IMR-90 (cell line): ENCODE results near the gene SYT11. TPM values are rescaled to one million over a fixed set of nuclear protein-coding genes. Genes with fewer than 3 reads are reported as not detected.

Experiments used
- ATAC-seq: fragments of 200-7000 bp; cut with Tn5 transposase; 2 replicates; pipeline ENCODE4 v1.9.1; 2020; ENCODE audit warnings: low read depth, mild to moderate bottlenecking, moderate library complexity
- BruUV-seq: library from RNA; stranded (reverse); fragments of 400-500 nt; replicated peaks from 2 replicates; lab custom pipeline; 2021; lab: Mats Ljungman, UMichigan
- CTCF ChIA-PET: fragments of 300-600 bp; formaldehyde crosslinking; extraction: SDS; loops from one replicate; lab custom pipeline; 2021; ENCODE audit warnings: antibody characterized with exemption; lab: Yijun Ruan, JAX
- POLR2A ChIA-PET: fragments of 300-600 bp; sonication (Branson Sonifier 250); formaldehyde crosslinking; loops from one replicate; lab custom pipeline; 2022; ENCODE audit warnings: antibody characterized with exemption; ENCODE audit not compliant: unreplicated experiment; lab: Charles Lee
- DNase-seq: peaks from one replicate; pipeline ENCODE4 v3.0.0; 2013
- H2AFZ ChIP-seq: replicated peaks from 2 replicates; pipeline ENCODE3; 2013; ENCODE audit warnings: low read length, mild to moderate bottlenecking; ENCODE audit not compliant: poor library complexity
- H2AK5ac ChIP-seq: 2 replicates; pipeline ENCODE4 v1.6.1; 2013; ENCODE audit warnings: low read depth, low read length, inconsistent platforms
- H2AK9ac ChIP-seq: replicated peaks from 2 replicates; pipeline ENCODE3; 2013; ENCODE audit warnings: mild to moderate bottlenecking, low read depth, low read length, moderate library complexity; ENCODE audit not compliant: poor library complexity
- H2BK120ac ChIP-seq: 2 replicates; pipeline ENCODE4 v1.6.1; 2013; ENCODE audit warnings: low read depth, low read length, inconsistent platforms
- H2BK15ac ChIP-seq: 3 replicates; pipeline ENCODE4 v1.6.1; 2013; ENCODE audit warnings: low read depth, low read length, inconsistent platforms
- H2BK20ac ChIP-seq: 2 replicates; pipeline ENCODE4 v1.6.1; 2013; ENCODE audit warnings: low read depth, mild to moderate bottlenecking, inconsistent platforms, low read length, moderate library complexity
- H2BK5ac ChIP-seq: 2 replicates; pipeline ENCODE4 v1.6.1; 2013; ENCODE audit warnings: mild to moderate bottlenecking, low read depth, low read length, inconsistent platforms; ENCODE audit not compliant: poor library complexity, severe bottlenecking
- H3K14ac ChIP-seq: replicated peaks from 2 replicates; pipeline ENCODE4 v1.6.1; 2013; ENCODE audit warnings: low read depth, low read length, inconsistent platforms
- H3K18ac ChIP-seq: 2 replicates; pipeline ENCODE4 v1.6.1; 2013; ENCODE audit warnings: low read depth, low read length, control low read depth
- H3K23ac ChIP-seq: 2 replicates; pipeline ENCODE4 v1.6.1; 2013; ENCODE audit warnings: low read depth, low read length, inconsistent platforms
- H3K27ac ChIP-seq: 2 replicates; pipeline ENCODE4 v1.5.1; 2013; ENCODE audit warnings: mild to moderate bottlenecking, control low read depth, low read length; ENCODE audit not compliant: insufficient read depth
- H3K27me3 ChIP-seq: 2 replicates; pipeline ENCODE4 v1.6.1; 2013; ENCODE audit warnings: low read length; ENCODE audit not compliant: control insufficient read depth, insufficient read depth
- H3K36me3 ChIP-seq: 2 replicates; pipeline ENCODE4 v1.6.1; 2013; ENCODE audit warnings: low read length, mixed read lengths; ENCODE audit not compliant: control insufficient read depth, insufficient read depth
- H3K4ac ChIP-seq: 2 replicates; pipeline ENCODE4 v1.6.1; 2013; ENCODE audit warnings: low read depth, low read length, inconsistent platforms
- H3K4me1 ChIP-seq: 2 replicates; pipeline ENCODE4 v1.6.1; 2013; ENCODE audit warnings: low read length, mixed read lengths; ENCODE audit not compliant: control insufficient read depth, insufficient read depth
- H3K4me2 ChIP-seq: 2 replicates; pipeline ENCODE4 v1.6.1; 2013; ENCODE audit warnings: low read depth, mild to moderate bottlenecking, control low read depth, low read length, moderate library complexity
- H3K4me3 ChIP-seq: 2 replicates; pipeline ENCODE4 v1.5.1; 2013; ENCODE audit warnings: low read depth, mild to moderate bottlenecking, control low read depth, low read length, moderate library complexity; ENCODE audit not compliant: insufficient read depth
- H3K56ac ChIP-seq: 2 replicates; pipeline ENCODE4 v1.6.1; 2013; ENCODE audit warnings: low read length, inconsistent platforms; ENCODE audit not compliant: insufficient read depth; ENCODE audit errors: extremely low read depth
- H3K79me1 ChIP-seq, 2 experiments: 2 replicates each; pipeline ENCODE4 v1.6.1; 2013; ENCODE audit warnings: low read length in 2 of 2, inconsistent platforms in 1 of 2, low read depth in 1 of 2
- H3K9ac ChIP-seq: 2 replicates; pipeline ENCODE4 v1.6.1; 2013; ENCODE audit warnings: low read depth, low read length, control low read depth
- H3K9me1 ChIP-seq: 2 replicates; pipeline ENCODE4 v1.6.1; 2013; ENCODE audit warnings: low read length, inconsistent platforms; ENCODE audit not compliant: insufficient read depth
- H3K9me3 ChIP-seq: 2 replicates; pipeline ENCODE4 v1.6.1; 2013; ENCODE audit warnings: low read length; ENCODE audit not compliant: control insufficient read depth, insufficient read depth
- H4K20me1 ChIP-seq: 2 replicates; pipeline ENCODE4 v1.6.1; 2013; ENCODE audit warnings: low read length, inconsistent platforms; ENCODE audit not compliant: insufficient read depth
- H4K5ac ChIP-seq: 2 replicates; pipeline ENCODE4 v1.6.1; 2013; ENCODE audit warnings: mild to moderate bottlenecking, low read depth, low read length, control low read depth
- H4K8ac ChIP-seq, 2 experiments: 2 replicates each; pipeline ENCODE4 v1.6.1; 2013; ENCODE audit warnings: low read depth in 2 of 2, low read length in 2 of 2, control low read depth in 1 of 2, inconsistent platforms in 1 of 2
- H4K91ac ChIP-seq: 2 replicates; pipeline ENCODE4 v1.6.1; 2013; ENCODE audit warnings: low read depth, low read length, inconsistent platforms; ENCODE audit not compliant: insufficient read depth
- BHLHE40 ChIP-seq: fragments of 150-350 bp; IDR thresholded peaks from 2 replicates; pipeline ENCODE4 v1.6.1; 2016; ENCODE audit warnings: mild to moderate bottlenecking, low read depth, low read length
- CEBPB ChIP-seq: IDR thresholded peaks from 2 replicates; pipeline ENCODE4 v1.6.1; 2012; ENCODE audit warnings: low read depth, low read length, improper control_type of control experiment
- CHD1 ChIP-seq: IDR thresholded peaks from 2 replicates; pipeline ENCODE4 v1.6.1; 2012; ENCODE audit warnings: low read depth, low read length, improper control_type of control experiment
- CTCF ChIP-seq: conservative IDR thresholded peaks from 2 replicates; pipeline ENCODE4 v1.5.1; 2012; ENCODE audit warnings: mild to moderate bottlenecking, low read depth, low read length, improper control_type of control experiment
- ELK1 ChIP-seq: fragments of 150-350 bp; IDR thresholded peaks from 2 replicates; pipeline ENCODE4 v1.6.1; 2016; ENCODE audit warnings: low read depth, mild to moderate bottlenecking, low read length, moderate library complexity, borderline replicate concordance
- FOS ChIP-seq: fragments of 150-350 bp; IDR thresholded peaks from 2 replicates; pipeline ENCODE4 v1.6.1; 2016; ENCODE audit warnings: low read depth, low read length
- MAFK ChIP-seq: IDR thresholded peaks from 2 replicates; pipeline ENCODE4 v1.6.1; 2012; ENCODE audit warnings: low read depth, low read length, improper control_type of control experiment
- MAZ ChIP-seq: IDR thresholded peaks from 2 replicates; pipeline ENCODE4 v1.6.1; 2012; ENCODE audit warnings: low read depth, mild to moderate bottlenecking, low read length, improper control_type of control experiment, moderate library complexity, borderline replicate concordance
- MXI1 ChIP-seq: IDR thresholded peaks from 2 replicates; pipeline ENCODE4 v1.6.1; 2012; ENCODE audit warnings: low read depth, mild to moderate bottlenecking, low read length, moderate library complexity, borderline replicate concordance
- NFE2L2 ChIP-seq: fragments of 150-350 bp; IDR thresholded peaks from 2 replicates; pipeline ENCODE4 v1.6.1; 2016; ENCODE audit warnings: low read depth, mild to moderate bottlenecking, low read length
- POLR2A ChIP-seq: IDR thresholded peaks from 2 replicates; pipeline ENCODE4 v1.6.1; 2012; ENCODE audit warnings: mild to moderate bottlenecking, low read depth, low read length
- RAD21 ChIP-seq: IDR thresholded peaks from 2 replicates; pipeline ENCODE4 v1.6.1; 2012; ENCODE audit warnings: low read length, improper control_type of control experiment
- RCOR1 ChIP-seq: IDR thresholded peaks from 2 replicates; pipeline ENCODE4 v1.6.1; 2012; ENCODE audit warnings: mild to moderate bottlenecking, low read length, improper control_type of control experiment; ENCODE audit not compliant: insufficient replicate concordance
- RFX5 ChIP-seq: IDR thresholded peaks from 2 replicates; pipeline ENCODE4 v1.8.0; 2012; ENCODE audit warnings: low read depth, mild to moderate bottlenecking, low read length, moderate library complexity
- SMC3 ChIP-seq: fragments of 150-350 bp; IDR thresholded peaks from 2 replicates; pipeline ENCODE4 v1.6.1; 2016; ENCODE audit warnings: low read depth, mild to moderate bottlenecking, antibody characterized with exemption, low read length, moderate library complexity
- USF2 ChIP-seq: fragments of 150-350 bp; IDR thresholded peaks from 2 replicates; pipeline ENCODE4 v1.6.1; 2017; ENCODE audit warnings: mild to moderate bottlenecking, antibody characterized with exemption, low read length, low read depth
- WGBS, 2 experiments: methylation state at CpG; one replicate each; pipeline versions ENCODE4 v1.1.5 to v1.1.7; 2013; ENCODE audit warnings: missing lambda C conversion rate in 2 of 2; ENCODE audit not compliant: insufficient read length in 1 of 2; ENCODE audit errors: extremely low coverage in 2 of 2; 5-methylcytosine and 5-hydroxymethylcytosine counted together
- dilution Hi-C: fragments of 300-500 bp; cut with HindIII; formaldehyde crosslinking; loops from one replicate; pipeline ENCODE4 v1.14.3; 2018; ENCODE audit warnings: low sequenced_read_pairs; ENCODE audit not compliant: unreplicated experiment
- in situ Hi-C: fragments of 300-500 bp; cut with MboI; formaldehyde crosslinking; loops from 3 replicates; pipeline ENCODE4 v1.14.3; 2019; ENCODE audit warnings: low sequenced_read_pairs, inconsistent platforms, mixed read lengths
- intact Hi-C: fragments of 100-400 bp; cut with micrococcal nuclease; formaldehyde crosslinking; loops from 2 replicates; pipeline ENCODE4 v1.10.0; 2022
- polyA plus RNA-seq, 3 experiments: library from polyadenylated mRNA; depleted of rRNA; stranded (reverse); fragments of >200 nt; gene quantifications; 2 replicates each; pipeline ENCODE4 v1.2.3, GENCODE V29; 2012; ENCODE audit warnings: low replicate concordance in 1 of 3
- total RNA-seq: library from RNA; depleted of rRNA; stranded (reverse); fragments of >200 nt; gene quantifications from 2 replicates; pipeline ENCODE4 v1.2.3, GENCODE V29; 2012

The SYT11 gene
- total and polyA plus RNA-seq, 2 of the 4 experiments (the other 2 are of a cell fraction) = 22.9 to 43.7 TPM

- Histone ChIP-seq H2AFZ (no peak overlapping the region), H3K9me3 (no peaks in the 10 kb centered on the region), H4K8ac (no peak overlapping the region), H2BK120ac (no peak overlapping the region), H2BK5ac (no peak overlapping the region), H3K36me3 (peaks cover 40% of the 10 kb centered on the region), H4K5ac (no peak overlapping the region), H3K9me1 (peaks cover 5% of the 10 kb centered on the region; the same call in 1 of the 2 replicates), H2BK20ac (no peak overlapping the region), H3K4me3 (no peak overlapping the region), H3K9ac (no peak overlapping the region), H3K27ac (no peak overlapping the region), H2BK15ac (no peak overlapping the region), H3K14ac (no peak overlapping the region), H3K4me2 (no peak overlapping the region), H3K4me1 (no peaks in the 10 kb centered on the region), H3K56ac (no peak overlapping the region), H4K91ac (no peak overlapping the region), H2AK9ac (no peak overlapping the region), H3K23ac (no peak overlapping the region), H3K18ac (no peak overlapping the region), H3K27me3 (no peaks in the 10 kb centered on the region), H4K20me1 (no peaks in the 10 kb centered on the region), H2AK5ac (no peak overlapping the region), H3K79me1 (peaks cover 0 to 9% of the 10 kb centered on the region in 2 experiments; a peak in 2 of 4 replicates), H3K4ac (no peak overlapping the region)
- POLR2A ChIA-PET = no interaction called here
- BruUV-seq = no TSS peak
- TF ChIP-seq MAFK (no peak), CHD1 (no peak), SMC3 (no peak), FOS (no peak), POLR2A (no peak), RCOR1 (no peak), CTCF (no peak), RAD21 (no peak), USF2 (no peak), RFX5 (no peak), CEBPB (no peak), ELK1 (no peak), MXI1 (no peak), NFE2L2 (no peak), MAZ (no peak), BHLHE40 (no peak)
- DNase-seq = no peak
- in situ Hi-C loops = no loop called here
- no CpG with 5 or more reads among the region's 1 CpG for WGBS, 2 experiments
- CTCF ChIA-PET = no interaction called here
- intact Hi-C loops = no loop called here
- no peak for ATAC-seq
- dilution Hi-C loops = no loop called here
These were observed 43.0 kb upstream of the SYT11 start for GRCh38 chr1:155816351-155816750.
